ENCODE data around the gene ZSCAN22. TPM values are rescaled to one million over a fixed set of nuclear protein-coding genes. Genes with fewer than 3 reads are reported as not detected.

ZSCAN22 gene
- total and polyA plus RNA-seq, 2 of the 4 experiments (the other 2 are of a cell fraction): 2.2 to 2.5 TPM

- Histone ChIP-seq H3K27me3 (ENCODE audit: control insufficient read depth, insufficient read depth, low read length) (no peaks in the 10 kb centered on the region), H3K4me2 (ENCODE audit: low read depth, low read length) (no peak overlapping the region), H2BK120ac (ENCODE audit: low read depth, low read length) (no peak overlapping the region), H3K9ac (ENCODE audit: low read depth, low read length) (no peak overlapping the region), H3K14ac (replicated peaks; ENCODE audit: low read depth, low read length) (no peak overlapping the region), H3K4me3 (ENCODE audit: insufficient read depth, low read depth, low read length) (no peak overlapping the region), H3K56ac (ENCODE audit: extremely low read depth, insufficient read depth, low read length) (no peak overlapping the region), H3K36me3 (ENCODE audit: control insufficient read depth, insufficient read depth, low read length) (peaks cover 72% of the 10 kb centered on the region), H2AFZ (replicated peaks; ENCODE audit: low read length, poor library complexity) (no peak overlapping the region), H2AK5ac (ENCODE audit: low read depth, low read length) (no peak overlapping the region), H2AK9ac (replicated peaks; ENCODE audit: low read depth, low read length, poor library complexity) (no peak overlapping the region), H3K27ac (ENCODE audit: insufficient read depth, low read length) (no peak overlapping the region), H3K18ac (ENCODE audit: low read depth, low read length) (no peak overlapping the region), H4K5ac (ENCODE audit: low read depth, low read length) (no peak overlapping the region), H3K4ac (ENCODE audit: low read depth, low read length) (no peak overlapping the region), H4K91ac (ENCODE audit: insufficient read depth, low read depth, low read length) (no peak overlapping the region), H2BK5ac (ENCODE audit: low read depth, low read length, poor library complexity, severe bottlenecking) (no peak overlapping the region), H3K79me1 (ENCODE audit: low read depth in 1 of 2, low read length in 2 of 2) (peaks cover 34 to 39% of the 10 kb centered on the region in 2 experiments), H2BK20ac (ENCODE audit: low read depth, low read length) (no peak overlapping the region), H4K8ac (ENCODE audit: low read depth in 2 of 2, low read length in 2 of 2) (no peak overlapping the region), H3K9me1 (ENCODE audit: insufficient read depth, low read length) (no peaks in the 10 kb centered on the region; the same call in 1 of the 2 replicates), H3K4me1 (ENCODE audit: control insufficient read depth, insufficient read depth, low read length) (no peaks in the 10 kb centered on the region), H3K9me3 (ENCODE audit: control insufficient read depth, insufficient read depth, low read length) (peaks cover 52% of the 10 kb centered on the region), H3K23ac (ENCODE audit: low read depth, low read length) (no peak overlapping the region), H4K20me1 (ENCODE audit: insufficient read depth, low read length) (peaks cover 4% of the 10 kb centered on the region; the same call in 1 of the 2 replicates), H2BK15ac (ENCODE audit: low read depth, low read length) (no peak overlapping the region)
- dilution Hi-C loops (cut with HindIII; ENCODE audit: low sequenced_read_pairs, unreplicated experiment) (no loop called here), in situ Hi-C loops (cut with MboI; ENCODE audit: low sequenced_read_pairs) (no loop called here), intact Hi-C loops (cut with micrococcal nuclease) (no loop called here)
- ChIA-PET CTCF (no interaction called here), POLR2A (ENCODE audit: unreplicated experiment) (no interaction called here)
- 100% methylated on average over 4 of the region's 7 CpGs; no CpG with 5 or more reads in 1 of the 2 experiments for WGBS, 2 experiments (ENCODE audit: extremely low coverage in 2 of 2, insufficient read length in 1 of 2)
- ATAC-seq (ENCODE audit: low read depth) (no peak), DNase-seq (no peak)
- BruUV-seq (replicated peaks): no TSS peak
- no peak for TF ChIP-seq CHD1 (IDR thresholded peaks at IDR 0.05; ENCODE audit: low read depth, low read length)
- TF ChIP-seq RAD21 (IDR thresholded peaks at IDR 0.05; ENCODE audit: low read length): no peak
- TF ChIP-seq POLR2A (IDR thresholded peaks at IDR 0.05; ENCODE audit: low read depth, low read length): no peak
- TF ChIP-seq SMC3 (IDR thresholded peaks at IDR 0.05; ENCODE audit: low read depth, low read length): no peak
- no peak for TF ChIP-seq CEBPB (IDR thresholded peaks at IDR 0.05; ENCODE audit: low read depth, low read length)
- no peak for TF ChIP-seq CTCF (conservative IDR thresholded peaks at IDR 0.05; ENCODE audit: low read depth, low read length)
- TF ChIP-seq NFE2L2 (IDR thresholded peaks at IDR 0.05; ENCODE audit: low read depth, low read length): no peak
- no peak for TF ChIP-seq USF2 (IDR thresholded peaks at IDR 0.05; ENCODE audit: low read depth, low read length)
- TF ChIP-seq RCOR1 (IDR thresholded peaks at IDR 0.05; ENCODE audit: insufficient replicate concordance, low read length): no peak
- no peak for TF ChIP-seq MAFK (IDR thresholded peaks at IDR 0.05; ENCODE audit: low read depth, low read length)
- no peak for TF ChIP-seq RFX5 (IDR thresholded peaks at IDR 0.05; ENCODE audit: low read depth, low read length)
- TF ChIP-seq BHLHE40 (IDR thresholded peaks at IDR 0.05; ENCODE audit: low read depth, low read length): no peak
- TF ChIP-seq FOS (IDR thresholded peaks at IDR 0.05; ENCODE audit: low read depth, low read length): no peak
- TF ChIP-seq ELK1 (IDR thresholded peaks at IDR 0.05; ENCODE audit: borderline replicate concordance, low read depth, low read length): no peak
Measured at GRCh38 chr19:58296104-58296503, 30.7 kb upstream of the ZSCAN22 start.
